ENCODE results near the gene PPP6R3. TPM values are rescaled to one million over a fixed set of nuclear protein-coding genes. Genes with fewer than 3 reads are reported as not detected.
"Not testable (repeated sequence)": the region's sequence is repeated elsewhere in the genome, so short reads cannot be mapped to it uniquely, and the experiment has no call there.

PPP6R3 gene
- polyA plus RNA-seq, 2 donors, result 23.0 to 24.8 TPM

DNA sequence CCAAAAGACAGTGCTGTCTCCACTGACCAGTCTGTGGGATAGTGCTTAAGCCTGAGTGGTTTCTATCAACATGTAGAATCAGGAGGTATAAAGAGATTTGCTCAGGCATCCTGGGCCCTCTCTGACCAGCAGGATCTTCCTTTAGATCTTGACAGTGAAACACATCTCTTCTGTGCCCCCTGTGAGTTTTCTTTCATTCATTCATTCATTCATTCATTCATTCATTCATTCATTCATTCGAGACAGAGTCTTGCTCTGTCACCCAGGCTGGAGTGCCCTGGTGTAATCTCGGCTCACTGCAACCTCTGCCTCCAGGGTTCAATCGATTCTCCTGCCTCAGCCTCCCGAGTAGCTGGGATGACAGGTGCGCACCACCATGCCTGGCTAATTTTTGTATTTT is 26.4 kb upstream of the PPP6R3 start:
- H3K27ac ChIP-seq (ENCODE audit: low read depth in 2 of 2, low read length in 1 of 2); H3K9me3 ChIP-seq (ENCODE audit: control insufficient read depth in 2 of 2, insufficient read depth in 1 of 2, low read depth in 1 of 2, low read length in 1 of 2); H3K4me1 ChIP-seq (ENCODE audit: control insufficient read depth in 2 of 2, insufficient read depth in 2 of 2, low read length in 1 of 2); H3K27me3 ChIP-seq (ENCODE audit: control insufficient read depth in 1 of 2, insufficient read depth in 2 of 2, low read length in 2 of 2); H3K4me3 ChIP-seq (ENCODE audit: low read depth in 1 of 2, low read length in 2 of 2): not testable (repeated sequence)
- peaks cover 0 to 56% of the 10 kb centered on the region in 2 donors for H3K36me3 ChIP-seq (ENCODE audit: control insufficient read depth in 2 of 2, insufficient read depth in 2 of 2, low read length in 1 of 2)
- 92 to 94% methylated on average over 5 of the region's 5 CpGs for WGBS, 2 donors

DNA sequence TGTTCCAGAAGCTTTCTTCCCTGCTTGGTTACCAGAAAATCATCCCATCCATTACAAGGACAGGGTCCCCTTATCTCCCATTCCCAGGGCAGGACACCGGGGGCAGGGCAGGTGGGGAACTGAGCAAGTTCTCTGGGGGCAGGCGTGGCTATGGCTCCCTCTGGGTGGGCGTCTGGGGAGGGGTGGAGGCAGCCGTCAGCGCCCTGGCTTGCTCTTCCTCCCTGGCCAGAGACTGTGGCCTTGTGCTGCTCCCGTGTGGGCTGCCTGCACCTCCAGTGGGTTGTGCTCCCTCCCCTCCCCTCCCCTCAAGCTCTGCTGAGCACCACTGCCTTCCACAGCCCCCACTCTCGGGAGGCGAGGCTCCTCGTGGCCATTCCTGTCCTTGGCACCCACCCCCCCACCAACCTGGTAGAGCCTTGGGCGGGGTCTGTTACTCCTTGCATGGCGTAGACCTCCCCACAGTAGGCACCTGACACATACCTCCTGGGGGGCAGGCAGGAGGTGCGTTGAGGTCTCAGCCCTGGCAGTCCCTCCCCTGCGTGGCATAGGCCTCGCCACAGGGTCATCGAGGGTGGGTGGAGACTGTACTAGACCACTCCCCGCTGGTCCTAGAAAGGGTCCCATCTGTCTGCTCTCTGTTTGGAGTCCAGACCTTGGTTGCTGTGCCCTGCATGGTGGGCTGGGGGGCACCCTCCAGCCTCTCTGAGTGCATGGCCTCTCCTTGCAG is 24.2 kb upstream of the PPP6R3 start:
- H3K4me3 ChIP-seq (ENCODE audit: low read depth in 1 of 2, low read length in 2 of 2), result no peak overlapping the region
- H3K27ac ChIP-seq (ENCODE audit: low read depth in 2 of 2, low read length in 1 of 2), result no peak overlapping the region
- no peaks in the 10 kb centered on the region for H3K9me3 ChIP-seq (ENCODE audit: control insufficient read depth in 2 of 2, insufficient read depth in 1 of 2, low read depth in 1 of 2, low read length in 1 of 2)
- no peaks in the 10 kb centered on the region for H3K27me3 ChIP-seq (ENCODE audit: control insufficient read depth in 1 of 2, insufficient read depth in 2 of 2, low read length in 2 of 2)
- no peaks in the 10 kb centered on the region for H3K4me1 ChIP-seq (ENCODE audit: control insufficient read depth in 2 of 2, insufficient read depth in 2 of 2, low read length in 1 of 2)
- WGBS, 2 donors, result 89 to 92% methylated on average over 15 to 16 of the region's 16 CpGs
- H3K36me3 ChIP-seq (ENCODE audit: control insufficient read depth in 2 of 2, insufficient read depth in 2 of 2, low read length in 1 of 2), result peaks cover 0 to 53% of the 10 kb centered on the region in 2 donors

DNA sequence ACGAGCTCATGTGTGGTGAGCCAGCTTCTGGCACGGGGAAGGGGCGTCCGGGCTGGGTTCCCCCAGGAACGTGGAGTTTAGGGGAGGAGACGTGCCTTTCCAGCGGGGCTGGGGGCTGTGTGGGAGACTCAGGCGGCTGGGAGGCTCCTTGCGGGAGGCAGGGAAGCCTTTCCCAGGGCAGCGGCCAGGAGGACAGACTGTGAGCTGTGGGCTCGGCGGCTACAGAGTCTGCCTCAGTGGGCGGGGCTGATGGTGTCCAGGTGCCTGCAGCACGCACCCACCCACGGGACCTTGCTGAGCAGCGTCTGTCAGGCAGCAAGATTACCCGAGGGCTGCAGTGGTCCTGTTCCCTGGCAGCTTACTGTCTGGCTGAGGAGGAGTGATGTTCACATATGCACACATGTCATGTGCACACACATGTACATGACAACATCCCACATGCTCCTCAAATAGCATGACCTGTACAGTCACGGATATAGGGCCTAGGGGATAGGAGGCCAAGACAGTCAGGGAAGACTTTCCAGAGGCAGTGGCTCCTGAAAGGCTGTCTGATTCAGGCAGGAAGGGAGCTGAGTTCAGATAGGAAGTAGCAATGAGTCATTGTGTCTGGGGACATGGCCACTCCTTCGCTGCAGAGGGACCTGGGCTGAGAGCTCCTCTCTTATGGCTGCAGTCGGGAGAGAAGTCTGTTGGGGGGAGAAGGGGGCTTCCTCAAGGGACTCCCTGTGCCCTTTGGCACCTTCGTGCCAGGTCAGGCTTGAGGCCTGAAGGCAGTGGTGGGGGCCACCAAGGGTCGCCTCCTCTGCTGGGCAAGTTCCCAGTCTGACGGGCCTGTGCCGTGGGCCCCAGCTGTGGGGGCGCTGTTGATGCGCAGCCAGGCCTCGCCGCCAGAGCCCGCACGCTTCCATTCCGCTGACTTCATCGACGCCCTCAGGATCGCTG is 23.3 kb upstream of the PPP6R3 start:
- no peaks in the 10 kb centered on the region for H3K9me3 ChIP-seq (ENCODE audit: control insufficient read depth in 2 of 2, insufficient read depth in 1 of 2, low read depth in 1 of 2, low read length in 1 of 2)
- no peak overlapping the region for H3K4me3 ChIP-seq (ENCODE audit: low read depth in 1 of 2, low read length in 2 of 2)
- H3K36me3 ChIP-seq (ENCODE audit: control insufficient read depth in 2 of 2, insufficient read depth in 2 of 2, low read length in 1 of 2), result peaks cover 0 to 51% of the 10 kb centered on the region in 2 donors
- H3K27me3 ChIP-seq (ENCODE audit: control insufficient read depth in 1 of 2, insufficient read depth in 2 of 2, low read length in 2 of 2), result no peaks in the 10 kb centered on the region
- no peaks in the 10 kb centered on the region for H3K4me1 ChIP-seq (ENCODE audit: control insufficient read depth in 2 of 2, insufficient read depth in 2 of 2, low read length in 1 of 2)
- H3K27ac ChIP-seq (ENCODE audit: low read depth in 2 of 2, low read length in 1 of 2), result no peak overlapping the region
- WGBS, 2 donors, result 79 to 82% methylated on average over 34 of the region's 34 CpGs

DNA sequence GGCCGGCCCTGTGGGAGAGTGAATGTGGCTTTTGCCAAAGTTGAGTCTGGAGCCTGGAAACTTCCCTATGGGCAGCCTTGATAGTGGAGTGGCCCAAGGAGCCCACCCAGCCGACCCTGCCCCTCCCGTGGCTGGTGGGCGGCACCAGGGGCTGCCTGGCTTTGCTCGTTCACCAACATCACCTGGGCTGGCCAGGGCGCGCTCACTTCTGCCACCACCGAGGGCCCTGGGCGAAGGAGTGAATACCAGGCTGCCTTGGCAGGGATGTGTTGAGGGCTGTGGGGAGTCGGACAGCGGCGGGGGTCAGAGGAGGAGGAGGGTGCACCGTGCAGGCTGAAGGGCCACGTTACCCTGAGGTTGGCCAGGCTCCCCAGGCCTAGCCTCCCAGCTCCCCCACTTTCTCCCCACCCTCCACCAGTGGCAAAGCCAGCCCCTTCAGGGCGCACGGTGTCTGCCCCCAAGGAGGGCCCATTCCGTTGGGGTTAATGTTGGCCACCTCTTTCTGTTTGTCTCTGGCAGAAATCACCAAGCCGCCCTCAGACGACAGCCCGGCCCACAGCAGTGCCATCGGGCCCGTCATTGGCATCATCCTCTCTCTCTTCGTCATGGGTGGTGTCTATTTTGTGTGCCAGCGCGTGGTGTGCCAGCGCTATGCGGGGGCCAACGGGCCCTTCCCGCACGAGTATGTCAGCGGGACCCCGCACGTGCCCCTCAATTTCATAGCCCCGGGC is 22.5 kb upstream of the PPP6R3 start:
- Histone ChIP-seq H3K27me3 (ENCODE audit: control insufficient read depth in 1 of 2, insufficient read depth in 2 of 2, low read length in 2 of 2) (no peaks in the 10 kb centered on the region), H3K4me1 (ENCODE audit: control insufficient read depth in 2 of 2, insufficient read depth in 2 of 2, low read length in 1 of 2) (no peaks in the 10 kb centered on the region), H3K4me3 (ENCODE audit: low read depth in 1 of 2, low read length in 2 of 2) (no peak overlapping the region), H3K36me3 (ENCODE audit: control insufficient read depth in 2 of 2, insufficient read depth in 2 of 2, low read length in 1 of 2) (peaks cover 0 to 47% of the 10 kb centered on the region in 2 donors), H3K9me3 (ENCODE audit: control insufficient read depth in 2 of 2, insufficient read depth in 1 of 2, low read depth in 1 of 2, low read length in 1 of 2) (no peaks in the 10 kb centered on the region), H3K27ac (ENCODE audit: low read depth in 2 of 2, low read length in 1 of 2) (no peak overlapping the region)
- 91% methylated on average over 31 to 34 of the region's 34 CpGs for WGBS, 2 donors

DNA sequence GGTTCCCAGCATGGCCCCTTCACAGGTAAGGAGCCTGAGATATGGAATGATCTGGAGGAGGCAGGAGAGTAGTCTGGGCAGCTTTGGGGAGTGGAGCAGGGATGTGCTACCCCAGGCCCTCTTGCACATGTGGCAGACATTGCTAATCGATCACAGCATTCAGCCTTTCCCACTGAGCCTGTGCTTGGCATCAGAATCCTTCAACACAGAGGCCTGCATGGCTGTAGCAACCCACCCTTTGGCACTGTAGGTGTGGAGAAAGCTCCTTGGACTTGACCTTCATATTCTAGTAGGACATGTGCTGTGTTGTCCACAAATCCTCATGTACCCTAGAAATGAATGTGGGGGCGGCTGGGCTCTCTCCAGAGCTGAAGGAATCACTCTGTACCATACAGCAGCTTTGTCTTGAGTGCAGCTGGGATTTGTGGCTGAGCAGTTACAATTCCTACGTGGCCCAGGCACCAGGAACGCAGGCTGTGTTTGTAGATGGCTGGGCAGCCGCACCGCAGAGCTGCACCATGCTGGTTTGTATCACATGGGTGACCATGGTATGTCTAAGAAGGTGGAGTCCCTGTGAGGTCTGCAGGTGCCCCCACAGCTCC is 21.8 kb upstream of the PPP6R3 start:
- peaks cover 0 to 41% of the 10 kb centered on the region in 2 donors for H3K36me3 ChIP-seq (ENCODE audit: control insufficient read depth in 2 of 2, insufficient read depth in 2 of 2, low read length in 1 of 2)
- H3K4me1 ChIP-seq (ENCODE audit: control insufficient read depth in 2 of 2, insufficient read depth in 2 of 2, low read length in 1 of 2), result no peaks in the 10 kb centered on the region
- WGBS, 2 donors, result 91 to 94% methylated on average over 6 of the region's 6 CpGs
- no peaks in the 10 kb centered on the region for H3K27me3 ChIP-seq (ENCODE audit: control insufficient read depth in 1 of 2, insufficient read depth in 2 of 2, low read length in 2 of 2)
- H3K27ac ChIP-seq (ENCODE audit: low read depth in 2 of 2, low read length in 1 of 2), result no peak overlapping the region
- H3K4me3 ChIP-seq (ENCODE audit: low read depth in 1 of 2, low read length in 2 of 2), result no peak overlapping the region
- no peaks in the 10 kb centered on the region for H3K9me3 ChIP-seq (ENCODE audit: control insufficient read depth in 2 of 2, insufficient read depth in 1 of 2, low read depth in 1 of 2, low read length in 1 of 2)

DNA sequence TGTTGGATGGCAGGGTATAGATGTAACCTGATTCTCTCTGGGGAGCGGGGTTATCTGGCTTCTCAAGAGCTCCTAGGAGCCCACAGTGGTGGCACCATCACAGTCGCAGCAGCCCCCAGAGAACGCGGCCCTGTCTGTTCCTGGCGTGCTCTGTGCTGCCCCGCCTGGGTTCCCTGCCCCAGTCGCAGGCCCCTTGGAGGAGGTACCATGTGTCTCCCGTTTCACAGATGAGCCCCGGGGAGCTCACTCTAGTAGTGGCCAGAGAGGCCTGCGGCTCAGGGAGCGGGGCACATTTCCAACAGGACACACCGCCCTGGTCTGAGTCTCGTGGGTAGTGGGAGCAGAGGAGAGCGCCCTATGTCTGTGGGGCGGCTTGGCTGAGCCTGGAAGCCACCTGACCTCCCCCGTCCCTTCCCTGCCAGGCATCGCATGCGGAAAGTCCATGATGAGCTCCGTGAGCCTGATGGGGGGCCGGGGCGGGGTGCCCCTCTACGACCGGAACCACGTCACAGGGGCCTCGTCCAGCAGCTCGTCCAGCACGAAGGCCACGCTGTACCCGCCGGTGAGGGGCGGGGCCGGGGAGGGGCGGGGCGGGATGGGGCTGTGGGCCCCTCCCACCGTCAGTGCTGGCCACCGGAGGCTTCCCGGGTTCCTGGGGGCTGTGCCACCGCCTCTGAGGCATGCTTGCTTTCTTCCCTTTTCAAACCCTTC is 21.0 kb upstream of the PPP6R3 start:
- peak overlapping the region in 1 of 2 donors; percentile 31 for H3K27ac ChIP-seq (ENCODE audit: low read depth in 2 of 2, low read length in 1 of 2)

DNA sequence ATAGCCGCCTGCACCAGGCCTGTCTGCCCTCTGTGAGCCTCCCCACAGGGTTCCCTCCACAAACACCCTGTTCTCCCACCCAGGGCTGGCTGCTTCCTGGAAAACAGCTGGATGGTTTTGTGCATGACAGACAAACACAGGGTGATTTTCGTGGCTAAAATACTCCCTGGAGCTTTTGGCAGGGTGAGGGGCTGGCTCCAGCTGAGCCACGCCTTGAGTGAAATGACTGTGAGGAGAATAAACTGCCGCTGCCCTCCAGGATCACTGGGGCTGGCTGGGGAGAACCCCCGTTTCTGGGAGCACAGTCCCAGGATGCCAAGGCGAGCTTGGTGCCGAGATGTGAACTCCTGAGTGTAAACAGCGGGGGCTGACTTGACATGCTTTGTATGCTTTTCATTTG is 20.3 kb upstream of the PPP6R3 start:
- H3K27ac ChIP-seq (ENCODE audit: low read depth in 2 of 2, low read length in 1 of 2), result no peak overlapping the region
- no peak overlapping the region for H3K4me3 ChIP-seq (ENCODE audit: low read depth in 1 of 2, low read length in 2 of 2)
- H3K9me3 ChIP-seq (ENCODE audit: control insufficient read depth in 2 of 2, insufficient read depth in 1 of 2, low read depth in 1 of 2, low read length in 1 of 2), result no peaks in the 10 kb centered on the region
- WGBS, 2 donors, result 72 to 84% methylated on average over 8 of the region's 8 CpGs
- no peaks in the 10 kb centered on the region for H3K4me1 ChIP-seq (ENCODE audit: control insufficient read depth in 2 of 2, insufficient read depth in 2 of 2, low read length in 1 of 2)
- peaks cover 0 to 38% of the 10 kb centered on the region in 2 donors for H3K36me3 ChIP-seq (ENCODE audit: control insufficient read depth in 2 of 2, insufficient read depth in 2 of 2, low read length in 1 of 2)
- H3K27me3 ChIP-seq (ENCODE audit: control insufficient read depth in 1 of 2, insufficient read depth in 2 of 2, low read length in 2 of 2), result no peaks in the 10 kb centered on the region

More for the DNA sequence above, 21.0 kb upstream of the PPP6R3 start:
- H3K4me1 ChIP-seq (ENCODE audit: control insufficient read depth in 2 of 2, insufficient read depth in 2 of 2, low read length in 1 of 2), result no peaks in the 10 kb centered on the region
- no peaks in the 10 kb centered on the region for H3K9me3 ChIP-seq (ENCODE audit: control insufficient read depth in 2 of 2, insufficient read depth in 1 of 2, low read depth in 1 of 2, low read length in 1 of 2)
- H3K36me3 ChIP-seq (ENCODE audit: control insufficient read depth in 2 of 2, insufficient read depth in 2 of 2, low read length in 1 of 2), result peaks cover 0 to 41% of the 10 kb centered on the region in 2 donors
- WGBS, 2 donors, result 75 to 76% methylated on average over 38 of the region's 38 CpGs
- H3K27me3 ChIP-seq (ENCODE audit: control insufficient read depth in 1 of 2, insufficient read depth in 2 of 2, low read length in 2 of 2), result no peaks in the 10 kb centered on the region
- H3K4me3 ChIP-seq (ENCODE audit: low read depth in 1 of 2, low read length in 2 of 2), result no peak overlapping the region

DNA sequence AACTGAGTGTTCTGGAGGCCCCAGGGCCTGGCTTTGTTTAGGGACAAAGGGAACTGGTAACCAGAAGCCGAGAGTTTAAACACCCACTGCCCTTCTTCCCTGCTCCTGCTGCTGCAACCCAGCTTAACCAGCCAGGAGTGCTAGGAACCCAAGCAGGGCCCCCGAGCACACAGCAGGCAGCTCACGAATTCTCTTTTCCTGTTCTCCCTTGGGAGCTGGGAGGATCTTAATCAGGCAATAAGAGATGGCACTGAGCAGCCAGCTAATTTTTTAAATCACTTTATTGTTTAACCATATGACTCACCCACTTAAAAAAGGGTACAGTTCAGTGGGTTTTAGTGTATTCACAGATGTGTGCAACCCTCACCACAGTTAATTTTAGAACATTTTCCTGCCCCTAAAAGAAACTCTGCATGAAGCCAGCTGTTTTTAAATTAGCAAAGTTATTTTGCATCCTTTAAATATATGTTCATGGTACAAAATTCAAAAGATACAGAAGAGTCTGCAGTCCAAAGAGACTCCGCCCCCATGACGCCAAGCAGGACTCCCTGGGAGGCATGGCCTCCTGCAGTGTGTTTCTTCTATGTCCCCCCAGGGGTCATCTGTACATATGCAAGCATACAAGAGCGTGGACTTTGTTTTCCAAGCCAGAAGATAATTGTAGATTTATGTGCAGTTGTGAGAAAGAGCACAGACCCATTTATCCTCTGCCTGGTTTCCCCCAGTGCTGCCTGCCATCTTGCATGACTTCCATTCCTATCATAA is 18.9 kb upstream of the PPP6R3 start:
- H3K27me3 ChIP-seq (ENCODE audit: control insufficient read depth in 1 of 2, insufficient read depth in 2 of 2, low read length in 2 of 2), result no peaks in the 10 kb centered on the region
- no peak overlapping the region for H3K4me3 ChIP-seq (ENCODE audit: low read depth in 1 of 2, low read length in 2 of 2)
- no peak overlapping the region for H3K27ac ChIP-seq (ENCODE audit: low read depth in 2 of 2, low read length in 1 of 2)
- H3K9me3 ChIP-seq (ENCODE audit: control insufficient read depth in 2 of 2, insufficient read depth in 1 of 2, low read depth in 1 of 2, low read length in 1 of 2), result no peaks in the 10 kb centered on the region
- peaks cover 0 to 45% of the 10 kb centered on the region in 2 donors for H3K36me3 ChIP-seq (ENCODE audit: control insufficient read depth in 2 of 2, insufficient read depth in 2 of 2, low read length in 1 of 2)
- 74% methylated on average over 6 of the region's 6 CpGs for WGBS, 2 donors
- H3K4me1 ChIP-seq (ENCODE audit: control insufficient read depth in 2 of 2, insufficient read depth in 2 of 2, low read length in 1 of 2), result no peaks in the 10 kb centered on the region
